COLO668 (cell line): ENCODE data around the gene BPGM.

Experiments
- DNase-seq: peaks from one replicate; lab custom pipeline; 2025; ENCODE audit not compliant: unreplicated experiment; lab: John Stamatoyannopoulos, UW

BPGM gene

GRCh38 chr7:134695321-134695860 is 48.7 kb downstream of the BPGM start:
- no peak for DNase-seq

- no peak for DNase-seq
These were observed 49.6 kb downstream of the BPGM start for GRCh38 chr7:134696261-134696660.

- DNase-seq: no peak
These were observed 50.7 kb downstream of the BPGM start for GRCh38 chr7:134697205-134697886.

- no peak for DNase-seq
These were observed 51.8 kb downstream of the BPGM start for GRCh38 chr7:134698481-134698880.

GRCh38 chr7:134699021-134699818 is 52.6 kb downstream of the BPGM start:
- no peak for DNase-seq

- no peak for DNase-seq
These were observed 53.2 kb downstream of the BPGM start for GRCh38 chr7:134699899-134700298.

- DNase-seq: no peak
These were observed 54.6 kb downstream of the BPGM start for GRCh38 chr7:134701272-134701671.

GRCh38 chr7:134702366-134703240 is 56.0 kb downstream of the BPGM start:
- DNase-seq: no peak

- DNase-seq: no peak
These were observed 56.6 kb downstream of the BPGM start for GRCh38 chr7:134703241-134703594.

- DNase-seq: no peak
These were observed 57.1 kb downstream of the BPGM start for GRCh38 chr7:134703782-134704181.

- DNase-seq: no peak
These were observed 58.2 kb downstream of the BPGM start for GRCh38 chr7:134704827-134705226.

GRCh38 chr7:134705716-134706115 is 59.1 kb downstream of the BPGM start:
- DNase-seq: no peak

GRCh38 chr7:134706468-134706867 is 59.8 kb downstream of the BPGM start:
- DNase-seq: no peak

- no peak for DNase-seq
These were observed 61.2 kb downstream of the BPGM start for GRCh38 chr7:134707663-134708378.

GRCh38 chr7:134708692-134709091 is 62.0 kb downstream of the BPGM start:
- no peak for DNase-seq

GRCh38 chr7:134709197-134709596 is 62.5 kb downstream of the BPGM start:
- no peak for DNase-seq

GRCh38 chr7:134710511-134710853 is 63.8 kb downstream of the BPGM start:
- no peak for DNase-seq

GRCh38 chr7:134710854-134711624 is 64.4 kb downstream of the BPGM start:
- no peak for DNase-seq

GRCh38 chr7:134712196-134712595 is 65.5 kb downstream of the BPGM start:
- DNase-seq: no peak
